DMS 273 treated with DMSO at 0.1 percent for 48 hours (cell line): ENCODE results near the gene SLIRP.
A peak's percentile ranks its signal among the peaks of the same experiment; 100 is the strongest.
"Not testable (repeated sequence)": the region's sequence is repeated elsewhere in the genome, so short reads cannot be mapped to it uniquely, and the experiment has no call there.

Source experiments
- DNase-seq: peaks from one replicate; lab custom pipeline; 2025; lab: John Stamatoyannopoulos, UW

SLIRP gene

DNA sequence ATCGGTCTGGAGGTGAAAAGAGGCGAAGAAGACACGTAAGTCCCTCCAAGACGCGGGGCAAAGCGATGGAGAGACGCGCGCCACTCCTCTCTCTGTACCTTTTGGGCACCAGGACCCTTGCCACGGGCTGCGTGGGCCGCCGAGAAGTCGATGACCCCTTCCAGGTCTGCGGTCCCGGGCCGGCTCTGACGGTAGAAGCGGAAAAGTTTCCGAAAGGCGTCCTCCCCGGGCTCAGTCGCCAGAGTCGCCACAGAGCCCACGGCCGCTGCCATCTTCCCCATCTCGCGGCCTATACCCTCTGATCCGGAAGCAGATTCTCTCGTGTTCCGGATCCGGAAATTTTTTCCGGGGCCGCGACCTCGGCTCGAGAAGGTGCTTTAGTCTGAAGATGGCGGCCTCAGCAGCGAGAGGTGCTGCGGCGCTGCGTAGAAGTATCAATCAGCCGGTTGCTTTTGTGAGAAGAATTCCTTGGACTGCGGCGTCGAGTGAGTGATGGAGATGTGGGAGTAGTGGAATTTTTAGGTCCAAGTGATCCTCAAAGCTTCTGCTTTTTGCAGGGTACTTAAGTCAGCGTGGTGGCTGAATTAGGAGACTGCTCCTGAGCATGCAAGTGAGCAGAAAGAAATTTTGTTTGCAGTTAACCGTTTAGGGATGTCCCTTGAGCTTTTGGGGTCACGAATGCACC, at the start of gene SLIRP, which contains the start of gene ALKBH1:
TSS of gene SLIRP (plus strand) at position 380 of the 685 bp plus-strand sequence. CDS start at position 389, 9 bp downstream.
TSS of gene ALKBH1 (minus strand) at position 300 of the 685 bp plus-strand sequence. CDS start at position 281, 19 bp downstream.
- peak; percentile 69 for DNase-seq

DNA sequence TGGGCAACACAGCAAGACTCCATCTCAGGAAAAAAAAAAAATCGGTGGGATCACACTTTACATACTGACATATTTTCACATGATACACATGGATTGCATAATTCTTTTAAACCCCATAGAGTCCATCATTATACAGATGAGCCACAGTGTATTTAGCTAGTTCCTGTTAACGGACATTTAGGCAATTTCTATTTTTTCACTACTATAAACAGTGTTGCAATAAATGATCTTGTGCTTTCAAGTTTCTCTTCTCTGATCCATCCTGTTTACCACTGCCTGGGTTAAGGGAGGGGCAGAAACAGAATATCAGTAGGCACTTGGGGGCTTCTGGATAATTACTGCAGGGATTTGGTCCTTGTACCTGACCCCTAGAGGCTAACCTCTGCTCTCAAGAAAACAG, 48.1 kb upstream of the SLIRP start:
- DNase-seq: no peak

DNA sequence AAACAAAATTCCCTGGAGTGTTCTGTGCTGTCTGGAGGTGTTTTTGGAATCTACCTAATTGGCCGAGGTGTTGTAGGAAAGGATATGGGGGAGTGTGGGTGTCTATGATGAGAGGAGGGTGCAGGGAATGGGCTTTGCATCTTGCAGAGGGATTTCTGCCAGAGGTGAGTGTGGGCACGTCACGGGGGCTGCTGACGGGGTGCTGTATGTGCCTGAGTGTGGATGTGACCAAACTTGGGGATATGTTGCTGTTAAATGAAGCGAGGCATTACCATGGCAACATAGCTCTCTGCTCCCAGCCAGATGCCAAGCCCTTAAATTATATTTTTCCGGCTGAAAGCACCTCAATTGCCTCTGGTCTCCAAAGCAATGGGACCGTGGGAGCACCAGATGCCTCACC, 47.1 kb upstream of the SLIRP start:
- DNase-seq: peak; percentile 56

- not testable (repeated sequence) for DNase-seq
Measured at GRCh38 chr14:77661562-77661961, 46.3 kb upstream of the SLIRP start.

DNA sequence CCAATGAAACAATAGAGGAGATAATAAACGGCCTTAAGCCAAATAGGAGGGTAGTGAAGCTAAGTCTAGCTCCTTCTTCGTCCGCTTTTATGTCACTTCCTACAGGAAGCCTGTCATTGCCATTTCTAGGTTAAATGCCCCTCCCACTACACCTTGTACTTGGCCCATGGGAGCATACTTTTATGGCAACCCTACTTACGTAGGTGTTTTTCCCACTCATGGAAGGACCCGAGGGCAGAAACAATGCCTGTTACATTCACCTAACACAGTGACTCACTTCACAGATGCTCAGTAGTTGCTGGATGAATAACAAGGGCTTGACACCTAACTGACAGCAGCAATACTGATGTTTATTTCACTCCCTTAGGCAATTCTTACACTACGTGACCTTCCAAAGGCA, 44.6 kb upstream of the SLIRP start:
- DNase-seq: no peak

GRCh38 chr14:77667331-77667730, 40.6 kb upstream of the SLIRP start:
- no peak for DNase-seq

GRCh38 chr14:77673193-77673592, 34.7 kb upstream of the SLIRP start:
- no peak for DNase-seq

DNA sequence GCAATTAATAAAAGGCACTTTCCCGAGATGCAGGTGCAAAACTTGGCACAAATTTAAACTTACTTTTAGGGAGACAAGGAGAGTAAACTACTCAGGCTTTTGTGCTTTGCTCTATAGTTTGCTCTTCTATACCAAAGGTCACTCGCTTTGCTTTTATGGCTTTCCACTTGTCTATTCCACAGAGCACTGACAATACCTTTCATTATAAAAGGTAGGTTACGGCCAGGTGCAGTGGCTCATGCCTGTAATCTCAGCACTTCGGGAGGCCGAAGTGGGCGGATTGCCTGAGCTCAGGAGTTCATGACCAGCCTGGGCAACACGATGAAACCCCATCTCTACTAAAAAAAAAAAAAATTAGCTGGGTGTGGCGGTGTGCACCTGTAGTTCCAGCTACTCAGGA, 33.0 kb upstream of the SLIRP start:
- DNase-seq: no peak

GRCh38 chr14:77681196-77682157, 26.4 kb upstream of the SLIRP start:
- no peak for DNase-seq

DNA sequence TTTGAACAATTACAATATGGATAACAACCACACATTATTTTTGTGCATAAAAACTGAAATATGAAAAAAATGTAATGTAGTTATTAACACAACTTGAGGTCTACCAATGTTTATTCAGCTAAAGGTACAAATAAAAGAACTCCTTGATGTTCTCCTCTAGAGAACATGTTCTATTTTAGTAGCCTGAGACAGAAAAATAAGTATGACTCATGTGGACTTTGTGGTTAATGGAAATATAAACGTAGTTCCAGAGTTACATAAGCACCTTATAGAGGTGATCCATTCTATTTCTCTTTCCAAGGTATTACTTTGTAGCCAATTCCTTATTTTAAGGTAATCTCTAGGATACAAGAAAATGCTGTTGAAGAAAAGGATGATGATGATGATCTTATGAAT, 25.7 kb upstream of the SLIRP start:
- DNase-seq: no peak

- DNase-seq: no peak
Measured at GRCh38 chr14:77691259-77691658, 16.6 kb upstream of the SLIRP start.

DNA sequence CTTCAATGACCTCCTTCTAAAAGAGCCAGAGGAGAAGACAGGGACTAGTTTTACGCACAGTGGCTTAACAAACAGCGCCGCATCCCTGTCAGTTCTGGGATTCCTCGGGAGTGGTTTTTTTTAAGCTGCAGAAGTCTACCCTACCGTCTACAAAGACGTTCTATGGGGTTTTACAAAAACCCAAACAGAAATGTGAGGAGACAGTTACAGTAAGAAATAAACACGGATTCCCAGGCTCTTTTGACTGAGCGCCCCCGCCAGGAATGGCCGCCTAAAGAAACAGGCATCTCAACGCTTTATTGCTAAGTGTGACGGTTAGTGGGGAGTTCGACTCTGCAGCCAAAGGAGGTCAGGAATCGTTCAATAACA, 564 bp upstream of the SLIRP start:
- no peak for DNase-seq

GRCh38 chr14:77708749-77709148, 846 bp downstream of the SLIRP start:
- no peak for DNase-seq

DNA sequence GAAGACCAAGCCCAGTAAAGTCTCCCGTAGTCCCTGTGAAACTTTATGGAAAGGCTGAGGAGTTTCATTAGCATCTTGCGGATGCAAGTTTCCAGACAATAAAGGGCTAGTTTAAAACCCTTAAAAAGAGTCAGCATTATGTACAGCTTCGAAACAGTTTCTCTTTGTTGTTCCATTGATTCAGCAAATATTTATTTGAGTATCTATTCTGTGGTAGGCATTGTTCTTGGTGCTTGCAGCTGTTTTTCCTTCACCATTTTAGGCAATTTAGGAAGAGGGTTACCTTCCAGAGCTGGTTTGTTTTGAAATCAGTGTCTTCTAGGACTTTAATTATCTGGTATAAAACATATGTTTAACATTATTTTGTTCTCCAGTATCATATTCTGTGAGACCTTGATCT, 1.5 kb downstream of the SLIRP start:
- no peak for DNase-seq

DNA sequence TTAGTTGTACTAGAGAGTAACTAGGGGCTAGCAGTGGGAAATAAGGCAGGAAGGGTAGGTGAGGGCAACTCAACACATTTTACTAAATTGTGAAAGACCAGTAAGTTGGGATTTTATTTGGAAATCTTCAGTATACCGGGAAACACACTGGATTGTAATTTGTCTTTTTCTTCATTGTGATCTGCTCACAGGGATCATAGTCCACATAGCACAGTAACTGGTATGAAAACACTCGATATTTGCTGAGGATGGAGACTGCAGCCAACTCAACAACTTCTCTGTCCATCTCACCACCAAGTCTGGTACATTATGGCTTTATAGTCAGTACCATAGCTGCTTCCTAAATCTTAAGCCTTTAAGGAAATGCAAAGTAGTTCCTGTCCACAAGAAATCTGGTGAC, 2.5 kb downstream of the SLIRP start:
- DNase-seq: no peak

DNA sequence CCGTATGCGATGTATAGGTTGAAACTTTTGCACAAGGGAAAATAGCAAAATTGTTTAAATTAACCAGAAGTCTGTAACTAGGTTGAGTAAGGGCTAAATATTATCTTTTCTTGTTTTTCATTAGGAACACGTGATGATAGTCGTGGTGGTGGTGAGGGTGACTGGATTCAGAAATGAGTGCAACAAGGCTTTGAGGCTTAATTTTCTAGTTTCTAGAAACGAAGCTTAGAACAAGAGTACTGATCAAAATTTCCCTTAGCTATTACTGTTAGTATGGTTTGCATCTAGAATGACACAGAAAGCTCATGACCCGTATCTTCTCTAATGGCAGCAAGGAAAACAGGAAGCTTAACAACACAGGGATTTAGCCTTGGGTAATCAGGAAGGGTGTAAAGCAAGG, 7.0 kb downstream of the SLIRP start:
- no peak for DNase-seq

- DNase-seq: no peak
Measured at GRCh38 chr14:77717608-77718305, 9.9 kb downstream of the SLIRP start.

DNA sequence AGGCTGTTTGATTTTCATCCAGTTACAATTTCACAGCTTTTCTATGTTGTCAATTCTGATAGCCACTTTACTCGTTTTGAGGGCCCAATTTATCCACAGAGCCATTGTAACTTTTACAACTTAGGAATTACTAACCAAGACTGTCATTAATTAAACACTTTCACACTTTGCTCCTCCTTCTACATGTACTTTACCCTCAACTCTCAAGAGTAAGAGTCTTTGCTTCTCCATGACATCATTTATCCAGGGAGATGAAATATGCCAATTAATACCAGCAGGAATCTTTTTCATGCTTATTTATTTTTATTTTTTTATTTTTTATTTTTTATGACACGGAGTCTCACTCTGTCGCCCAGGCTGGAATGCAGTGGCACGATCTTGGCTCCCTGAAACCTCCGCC, 13.5 kb downstream of the SLIRP start:
- DNase-seq: no peak

DNA sequence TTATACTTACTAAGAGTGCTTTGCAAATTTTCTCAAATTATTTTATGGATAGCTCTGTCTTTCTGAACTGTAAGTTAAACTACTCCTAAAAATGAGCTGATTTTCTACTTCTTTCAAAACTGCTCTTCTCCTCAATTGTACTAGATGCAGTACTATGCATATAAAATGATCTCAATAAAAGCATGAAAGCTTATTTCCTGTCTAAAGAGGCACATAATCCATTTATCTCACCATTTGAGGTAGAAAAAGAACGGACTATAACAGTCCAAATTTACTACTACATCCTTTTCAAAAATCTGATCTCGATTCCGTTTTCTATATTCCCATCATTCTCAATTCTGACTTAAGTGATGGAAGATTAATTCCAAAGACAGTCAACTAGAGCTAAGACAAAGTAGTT, 14.4 kb downstream of the SLIRP start:
- DNase-seq: no peak

DNA sequence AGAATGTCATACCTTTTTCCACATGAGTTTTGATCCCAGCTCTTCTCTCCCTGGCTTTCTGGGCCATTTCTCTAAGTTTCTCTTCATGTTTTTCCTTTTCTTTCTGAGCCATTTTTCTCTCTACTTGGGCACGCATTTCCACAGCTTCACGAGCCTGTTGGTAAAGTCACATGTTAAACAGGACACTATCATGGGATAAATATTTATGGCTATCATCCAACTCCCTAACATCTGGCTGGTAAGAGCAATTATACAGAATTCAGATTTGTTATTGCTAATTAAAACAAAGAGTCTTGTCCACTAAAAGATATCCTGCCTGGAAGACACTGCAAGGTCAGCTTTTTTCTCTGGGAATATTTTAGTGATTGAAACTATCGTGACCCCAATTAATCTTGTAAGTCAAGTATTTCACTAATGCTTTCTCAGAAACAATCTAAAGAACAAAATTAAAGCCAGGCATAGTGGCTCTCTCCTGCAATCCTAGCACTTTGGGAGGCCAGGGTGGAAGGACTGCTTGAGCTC, 23.1 kb downstream of the SLIRP start:
- DNase-seq: no peak

- DNase-seq: no peak
Measured at GRCh38 chr14:77738559-77739250, 30.8 kb downstream of the SLIRP start.

GRCh38 chr14:77741438-77741837, 33.5 kb downstream of the SLIRP start:
- no peak for DNase-seq
